ENCODE measurements around the gene FREM2. TPM values are rescaled to one million over a fixed set of nuclear protein-coding genes. Genes with fewer than 3 reads are reported as not detected.

FREM2 gene
- 10 to 100 TPM; 15.7 to 58.3 TPM for total RNA-seq
- 1 to 10 TPM; 1.6 to 3.1 TPM for polyA plus RNA-seq
- long read RNA-seq, donor 1, full-length matches to known transcripts: 3 of 3 reads
- long read RNA-seq, donor 1, partial matches to known transcripts: 0 of 3 reads
- long read RNA-seq, donor 1, other reads (novel, unspliced or antisense): 0 of 3 reads
- long read RNA-seq, donor 2: 0 reads
- long read RNA-seq, donor 3: 0 reads
- long read RNA-seq, donor 4, partial matches to known transcripts: 9 of 9 reads
- long read RNA-seq, donor 4, other reads (novel, unspliced or antisense): 0 of 9 reads
- long read RNA-seq, donor 5, partial matches to known transcripts: 9 of 9 reads
- long read RNA-seq, donor 5, other reads (novel, unspliced or antisense): 0 of 9 reads

- Histone ChIP-seq H3K27ac (ENCODE audit: low read depth in 1 of 2, low read length in 1 of 2) (no peak within 1 kb of the TSS), H3K27me3 (ENCODE audit: control insufficient read depth in 3 of 3, insufficient read depth in 3 of 3, low read length in 2 of 3) (peaks cover 4 to 22% (median 17%) of the 10 kb centered on the region in 3 donors), H3K9ac (ENCODE audit: insufficient read depth in 1 of 2, low read length in 2 of 2) (peak within 1 kb of the TSS; percentile 21 to 28), H3K9me3 (ENCODE audit: control insufficient read depth in 4 of 4, insufficient read depth in 3 of 4, low read length in 3 of 4) (no peaks in the 10 kb centered on the region), H3K4me1 (ENCODE audit: control insufficient read depth in 5 of 5, insufficient read depth in 5 of 5, low read length in 5 of 5) (peaks cover 0 to 17% (median 8%) of the 10 kb centered on the region in 5 donors), H3K4me3 (peak within 1 kb of the TSS; percentile 33), H3K36me3 (ENCODE audit: control insufficient read depth in 4 of 4, insufficient read depth in 4 of 4, low read length in 4 of 4) (no peaks in the 10 kb centered on the region)
- peak; percentile 86 for ATAC-seq (ENCODE audit: insufficient read depth, low FRiP score)
- DNase-seq: peak; percentile 82 to 92 (median 83)
- no peak for TF ChIP-seq CTCF (IDR thresholded peaks at IDR 0.05; ENCODE audit: control extremely low read depth, extremely low read depth)
- 1% methylated on average over 40 of the region's 40 CpGs for WGBS, 2 donors
Measured at GRCh38 chr13:38686577-38687245, at the start of gene FREM2. TSS of gene FREM2 (plus strand) at chr13:38687077. CDS start at chr13:38687345, 268 bp downstream.

- no peak overlapping the region for H3K27ac ChIP-seq (ENCODE audit: low read depth in 1 of 2, low read length in 1 of 2)
- H3K9me3 ChIP-seq (ENCODE audit: control insufficient read depth in 4 of 4, insufficient read depth in 3 of 4, low read length in 3 of 4): no peaks in the 10 kb centered on the region
Measured at GRCh38 chr13:38637576-38637975, 49.3 kb upstream of the FREM2 start.

GRCh38 chr13:38641164-38641948 is 45.5 kb upstream of the FREM2 start:
- no peak overlapping the region for H3K4me3 ChIP-seq
- ATAC-seq (ENCODE audit: insufficient read depth, low FRiP score) (no peak), DNase-seq (no peak)
- no peak overlapping the region for H3K9ac ChIP-seq (ENCODE audit: insufficient read depth in 1 of 2, low read length in 2 of 2)
- TF ChIP-seq CTCF (IDR thresholded peaks at IDR 0.05; ENCODE audit: control extremely low read depth, extremely low read depth): no peak
- H3K27me3 ChIP-seq (ENCODE audit: control insufficient read depth in 3 of 3, insufficient read depth in 3 of 3, low read length in 2 of 3): no peaks in the 10 kb centered on the region
- no peaks in the 10 kb centered on the region for H3K9me3 ChIP-seq (ENCODE audit: control insufficient read depth in 4 of 4, insufficient read depth in 3 of 4, low read length in 3 of 4)
- peaks cover 0 to 8% (median 2%) of the 10 kb centered on the region in 5 donors for H3K4me1 ChIP-seq (ENCODE audit: control insufficient read depth in 5 of 5, insufficient read depth in 5 of 5, low read length in 5 of 5)
- 68 to 79% methylated on average over 5 of the region's 5 CpGs for WGBS, 2 donors
- no peaks in the 10 kb centered on the region for H3K36me3 ChIP-seq (ENCODE audit: control insufficient read depth in 4 of 4, insufficient read depth in 4 of 4, low read length in 4 of 4)
- H3K27ac ChIP-seq (ENCODE audit: low read depth in 1 of 2, low read length in 1 of 2): no peak overlapping the region

More at GRCh38 chr13:38637576-38637975, 49.3 kb upstream of the FREM2 start:
- no peaks in the 10 kb centered on the region for H3K36me3 ChIP-seq (ENCODE audit: control insufficient read depth in 4 of 4, insufficient read depth in 4 of 4, low read length in 4 of 4)
- TF ChIP-seq CTCF (IDR thresholded peaks at IDR 0.05; ENCODE audit: control extremely low read depth, extremely low read depth): no peak
- H3K9ac ChIP-seq (ENCODE audit: insufficient read depth in 1 of 2, low read length in 2 of 2): no peak overlapping the region
- 73 to 79% methylated on average over 3 of the region's 3 CpGs for WGBS, 2 donors
- ATAC-seq (ENCODE audit: insufficient read depth, low FRiP score) (no peak), DNase-seq (no peak)
- no peak overlapping the region for H3K4me3 ChIP-seq
- H3K27me3 ChIP-seq (ENCODE audit: control insufficient read depth in 3 of 3, insufficient read depth in 3 of 3, low read length in 2 of 3): no peaks in the 10 kb centered on the region
- H3K4me1 ChIP-seq (ENCODE audit: control insufficient read depth in 5 of 5, insufficient read depth in 5 of 5, low read length in 5 of 5): peaks cover 0 to 5% (median 0%) of the 10 kb centered on the region in 5 donors
